NOMO-1 treated with dmso at 0.1 percent for 144 hours (cell line): ENCODE data around the gene USP25.
A peak's percentile ranks its signal among the peaks of the same experiment; 100 is the strongest.

Source experiments
- DNase-seq: peaks from one replicate; lab custom pipeline; 2025; ENCODE audit not compliant: unreplicated experiment; lab: John Stamatoyannopoulos, UW

The USP25 gene

DNA sequence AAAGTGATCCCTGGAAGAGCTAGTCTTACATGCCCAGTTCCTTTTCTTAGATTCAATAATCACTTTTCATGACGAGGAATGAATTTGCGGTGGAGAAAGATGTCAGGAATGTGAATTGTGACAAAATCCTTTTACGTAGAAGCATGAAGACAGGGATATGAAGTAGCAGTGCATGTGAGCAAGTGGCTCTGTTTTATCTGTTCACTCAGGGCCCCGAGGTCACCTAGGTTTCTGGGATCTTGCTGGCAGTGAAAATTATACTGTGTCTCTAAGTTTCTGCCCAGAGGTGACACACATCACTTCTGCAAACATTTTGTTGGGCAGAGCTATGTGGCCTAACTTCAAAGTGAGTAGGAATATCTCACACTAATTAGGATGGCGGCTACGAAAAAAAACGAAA, 79.3 kb downstream of the USP25 start:
- no peak for DNase-seq

GRCh38 chr21:15809818-15810217, 80.0 kb downstream of the USP25 start:
- DNase-seq = peak; percentile 59

DNA sequence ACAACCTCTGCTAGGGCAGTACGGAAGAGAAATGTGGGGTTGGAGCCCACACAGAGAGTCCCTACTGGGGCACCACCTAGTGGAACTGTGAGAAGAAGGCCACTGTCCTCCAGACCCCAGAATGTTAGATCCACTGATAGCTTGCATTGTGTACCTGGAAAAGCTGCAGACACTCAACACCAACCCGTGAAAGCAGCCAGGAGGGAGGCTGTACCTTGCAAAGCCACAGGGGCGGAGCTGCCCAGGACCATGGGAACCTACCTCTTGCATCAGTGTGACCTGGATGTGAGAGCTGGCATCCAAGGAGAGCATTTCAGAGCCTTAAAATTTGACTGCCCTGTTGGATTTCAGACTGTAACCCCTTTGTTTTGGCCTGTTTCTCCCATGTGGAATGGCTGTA, 85.5 kb downstream of the USP25 start:
- DNase-seq = no peak

GRCh38 chr21:15820327-15820726, 90.5 kb downstream of the USP25 start:
- DNase-seq = no peak

DNA sequence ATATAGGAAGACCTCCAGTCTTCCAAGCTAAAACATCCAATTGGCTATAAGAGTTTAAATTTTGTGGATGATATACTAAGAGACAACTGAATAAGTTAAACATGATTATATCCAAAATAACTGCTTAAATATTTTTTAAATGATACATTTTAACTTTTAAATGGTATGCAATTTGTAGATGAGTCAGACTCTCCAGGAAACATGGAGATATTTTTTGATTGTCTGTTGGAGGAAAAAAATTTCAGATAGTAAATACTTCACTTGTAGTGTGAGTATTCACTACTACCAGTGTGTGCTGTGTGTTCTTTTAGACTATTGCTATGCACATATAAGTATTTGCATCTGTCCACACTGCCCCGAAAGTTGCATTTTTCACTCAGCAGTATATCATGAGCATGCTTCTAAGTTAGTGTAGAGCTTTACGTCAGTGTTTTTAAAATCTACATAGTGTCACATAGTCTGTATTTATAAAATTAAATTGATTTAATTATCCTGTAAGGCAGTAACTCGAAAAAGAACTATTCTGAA, 91.1 kb downstream of the USP25 start:
- no peak for DNase-seq

GRCh38 chr21:15823486-15824150, 93.8 kb downstream of the USP25 start:
- no peak for DNase-seq

- DNase-seq = no peak
These were observed 95.9 kb downstream of the USP25 start for GRCh38 chr21:15825700-15826099.

DNA sequence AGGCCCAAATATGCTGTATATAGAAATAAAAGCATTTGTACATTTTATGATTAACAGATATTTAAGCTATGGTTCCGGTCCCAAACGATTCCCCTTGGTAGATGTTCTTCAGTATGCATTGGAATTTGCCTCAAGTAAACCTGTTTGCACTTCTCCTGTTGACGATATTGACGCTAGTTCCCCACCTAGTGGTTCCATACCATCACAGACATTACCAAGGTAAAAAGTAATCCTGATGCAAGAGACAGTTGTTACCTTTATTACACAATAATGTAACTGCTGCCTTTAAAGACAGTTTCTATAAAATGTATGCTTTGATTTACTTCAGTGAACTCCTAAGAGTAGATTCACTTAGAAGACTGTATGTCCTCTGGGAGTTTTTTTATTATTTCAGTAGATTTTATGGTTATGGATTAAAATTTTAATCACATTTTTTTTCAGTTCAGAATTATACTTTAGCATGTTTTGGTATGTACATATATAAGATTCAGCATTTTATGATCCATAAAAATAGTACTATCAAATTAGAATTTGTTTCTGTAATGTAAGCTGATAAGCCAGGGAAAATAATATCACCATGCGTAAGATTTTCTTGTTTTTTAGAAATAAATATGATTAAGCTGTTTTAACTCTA, 96.5 kb downstream of the USP25 start:
- peak; percentile 15 for DNase-seq

- no peak for DNase-seq
These were observed 97.3 kb downstream of the USP25 start for GRCh38 chr21:15826908-15827601.

DNA sequence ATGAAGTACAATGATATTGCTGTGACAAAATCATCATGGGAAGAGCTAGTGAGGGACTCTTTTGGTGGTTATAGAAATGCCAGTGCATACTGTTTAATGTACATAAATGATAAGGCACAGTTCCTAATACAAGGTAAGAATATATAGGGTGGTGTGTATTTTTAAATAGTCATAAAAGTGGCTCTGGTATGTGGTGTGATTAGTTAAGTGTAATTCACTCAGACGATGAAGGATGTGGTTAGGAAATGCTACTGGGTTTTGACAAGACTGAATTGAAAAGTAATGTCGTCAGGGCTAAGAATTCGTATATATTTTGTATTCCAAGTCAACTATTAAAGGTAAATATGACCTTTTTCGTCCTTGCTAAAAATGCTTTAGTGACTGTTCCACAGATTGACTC, 101.7 kb downstream of the USP25 start:
- no peak for DNase-seq

DNA sequence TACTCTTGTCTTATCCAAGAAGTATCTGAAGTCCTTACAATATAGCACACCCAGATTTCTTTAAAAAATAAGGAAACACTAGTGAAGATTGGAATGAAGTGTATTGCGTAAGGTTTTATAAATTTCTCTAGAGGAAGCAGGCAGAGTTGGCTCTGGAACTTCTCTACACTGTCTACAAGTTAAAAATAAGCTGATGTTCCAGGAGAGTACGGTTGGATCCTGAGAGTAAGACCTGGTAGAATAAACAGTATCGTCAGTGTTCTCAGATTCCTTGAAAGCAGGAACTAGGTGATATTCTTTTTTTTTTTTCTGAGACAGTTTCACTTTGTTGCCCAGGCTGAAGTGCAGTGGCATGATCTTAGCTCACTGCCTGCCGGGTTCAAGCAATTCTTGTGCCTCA, 107.9 kb downstream of the USP25 start:
- no peak for DNase-seq

GRCh38 chr21:15839026-15839425, 109.2 kb downstream of the USP25 start:
- DNase-seq = no peak

- no peak for DNase-seq
These were observed 109.8 kb downstream of the USP25 start for GRCh38 chr21:15839601-15840000.

- no peak for DNase-seq
These were observed 110.6 kb downstream of the USP25 start for GRCh38 chr21:15840406-15840805.

DNA sequence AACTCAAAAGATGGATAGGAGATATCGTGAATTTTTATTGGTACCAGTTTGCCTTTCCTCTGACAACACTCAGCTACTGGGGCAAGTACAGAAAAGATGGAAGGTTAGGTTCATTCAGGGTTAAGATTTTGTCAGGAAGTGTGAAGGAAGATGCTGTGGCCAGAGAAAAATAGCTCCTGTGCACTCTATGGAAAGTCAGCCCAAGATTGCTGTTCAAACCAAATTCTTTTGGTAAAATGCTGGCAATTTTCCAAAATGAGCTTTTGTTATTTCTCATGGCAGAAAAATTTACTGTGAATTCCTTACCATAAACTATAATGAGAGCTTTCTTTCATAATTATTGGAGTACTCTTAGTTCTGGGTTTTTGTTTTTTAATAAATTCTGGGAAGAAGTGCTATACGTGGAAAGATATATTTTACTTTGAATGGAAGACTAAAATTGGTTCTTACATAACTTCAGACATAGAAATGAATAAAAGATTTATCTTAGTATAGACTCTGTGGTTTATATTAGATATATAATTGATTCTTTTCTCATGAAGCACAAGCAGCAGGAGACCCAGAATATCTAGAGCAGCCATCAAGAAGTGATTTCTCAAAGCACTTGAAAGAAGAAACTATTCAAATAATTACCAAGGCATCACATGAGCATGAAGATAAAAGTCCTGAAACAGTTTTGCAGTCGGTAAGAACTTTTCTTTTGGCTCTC, 112.2 kb downstream of the USP25 start:
- no peak for DNase-seq

DNA sequence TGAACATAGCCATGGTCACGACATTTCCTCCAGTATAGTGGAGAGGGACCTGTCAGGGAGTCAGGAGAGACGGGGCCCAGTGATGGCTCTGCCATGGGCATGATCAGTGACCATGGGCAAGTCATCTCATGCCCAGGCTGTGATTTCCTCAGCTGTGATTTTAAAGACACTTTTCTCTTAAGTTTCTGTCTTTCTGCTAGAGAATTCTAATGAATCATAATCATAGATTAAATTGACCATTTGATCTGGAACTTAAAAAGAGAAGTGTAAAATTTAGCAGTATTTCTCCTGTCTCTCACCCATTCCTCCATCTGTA, 112.7 kb downstream of the USP25 start:
- DNase-seq = no peak

GRCh38 chr21:15843766-15844165, 114.0 kb downstream of the USP25 start:
- DNase-seq = no peak

GRCh38 chr21:15848634-15849560, 119.1 kb downstream of the USP25 start:
- no peak for DNase-seq

- no peak for DNase-seq
These were observed 120.1 kb downstream of the USP25 start for GRCh38 chr21:15849927-15850326.

DNA sequence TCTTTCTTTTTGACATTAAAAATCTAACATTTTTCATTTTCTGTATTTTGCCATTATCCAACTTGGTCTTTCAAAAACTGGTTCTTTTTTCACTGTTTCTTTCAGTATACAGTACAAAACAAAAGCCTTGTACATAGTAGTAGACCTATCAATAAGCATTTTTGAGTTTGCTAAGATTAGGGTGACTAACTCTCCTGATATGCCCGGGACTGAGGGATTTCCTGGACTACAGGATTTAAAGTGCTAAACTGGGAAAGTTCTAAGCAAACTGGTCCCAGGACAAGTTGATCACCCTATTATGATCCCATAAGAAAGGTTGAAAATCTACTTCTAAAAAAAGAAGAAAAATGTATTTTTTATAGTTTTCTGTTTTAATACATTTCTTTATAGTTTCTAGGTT, 120.9 kb downstream of the USP25 start:
- no peak for DNase-seq

DNA sequence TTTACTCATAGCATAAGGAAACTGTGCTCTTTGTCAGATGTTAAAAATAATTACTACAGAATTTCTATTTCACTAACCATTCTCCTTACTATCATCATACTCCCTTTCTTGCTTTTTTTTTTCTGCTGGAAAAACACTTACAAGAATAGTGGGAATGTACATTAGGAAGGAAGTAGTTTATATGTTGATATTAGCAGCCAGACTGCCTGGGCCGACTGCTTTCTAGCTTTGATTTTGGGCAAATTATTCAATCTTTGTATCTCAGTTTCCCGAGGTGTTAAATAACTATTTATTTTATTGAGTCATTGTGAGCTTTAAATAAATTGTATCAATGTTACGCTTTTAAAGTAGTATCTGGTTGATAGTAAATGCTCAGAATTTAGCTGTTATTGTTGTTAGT, 122.4 kb downstream of the USP25 start:
- no peak for DNase-seq
